HepG2 (cell line): ENCODE measurements around the gene DNAJC21. TPM values are rescaled to one million over a fixed set of nuclear protein-coding genes. Genes with fewer than 3 reads are reported as not detected.

Source experiments
- ATAC-seq: fragments of 200-7000 bp; cut with Tn5 transposase; 3 replicates; pipeline ENCODE4 v1.9.1; 2020; ENCODE audit warnings: mild to moderate bottlenecking, moderate library complexity
- BruUV-seq: library from RNA; stranded (reverse); fragments of 400-500 nt; replicated peaks from 2 replicates; lab custom pipeline; 2021; lab: Mats Ljungman, UMichigan
- CTCF ChIA-PET: fragments of 300-600 bp; formaldehyde crosslinking; extraction: SDS; loops from one replicate; lab custom pipeline; 2021; ENCODE audit warnings: low total read pairs, inconsistent platforms, low intra/inter-chr PET ratio; lab: Yijun Ruan, JAX
- POLR2A ChIA-PET: fragments of 350-600 bp; sonication (Branson Sonifier 250); formaldehyde crosslinking; loops from one replicate; lab custom pipeline; 2020; ENCODE audit warnings: antibody characterized with exemption, inconsistent platforms; lab: Yijun Ruan, JAX
- DNase-seq: peaks from one replicate; pipeline ENCODE4 v3.0.0-alpha.2; 2015; ENCODE audit warnings: low spot score
- FAIRE-seq: peaks from 3 replicates; lab custom pipeline; 2011; peaks lifted over from hg19 to GRCh38; lab: Jason Lieb, UNC
- H2AFZ ChIP-seq: one replicate; pipeline ENCODE4 v1.6.1; 2011; ENCODE audit warnings: low read length, inconsistent platforms
- H3K27ac ChIP-seq: fragments of 300-600 bp; 3 replicates; pipeline ENCODE4 v1.8.0; 2011; ENCODE audit warnings: mixed run types, mild to moderate bottlenecking, mixed read lengths, low read length, inconsistent platforms; ENCODE audit not compliant: insufficient read depth; ENCODE audit errors: extremely low read length
- H3K27me3 ChIP-seq, 2 experiments: fragments of 200-600 bp in 1 of 2; 2 replicates in 1 of 2; 3 replicates in 1 of 2; pipeline versions ENCODE4 v1.6.0 to v1.8.0; 2011; ENCODE audit warnings: low read length in 2 of 2, mild to moderate bottlenecking in 2 of 2, moderate library complexity in 2 of 2, inconsistent platforms in 1 of 2; ENCODE audit not compliant: insufficient read depth in 2 of 2, control insufficient read depth in 1 of 2
- H3K36me3 ChIP-seq, 2 experiments: fragments of 200-600 bp in 1 of 2; replicated peaks in 1 of 2; 2 replicates in 1 of 2; 3 replicates in 1 of 2; pipeline versions ENCODE4 v1.5.1 to v1.8.0; 2011; ENCODE audit warnings: low read length in 2 of 2, inconsistent platforms in 1 of 2; ENCODE audit not compliant: insufficient read depth in 2 of 2, control insufficient read depth in 1 of 2
- H3K4me1 ChIP-seq: 2 replicates; pipeline ENCODE4 v1.5.1; 2012; ENCODE audit warnings: low read length, inconsistent platforms; ENCODE audit not compliant: insufficient read depth
- H3K4me2 ChIP-seq: 2 replicates; pipeline ENCODE4 v1.6.0; 2011; ENCODE audit warnings: low read depth, low read length, inconsistent platforms
- H3K4me3 ChIP-seq, 3 experiments: fragments of 200-600 bp in 1 of 3; sonication (generic), shearing (Covaris generic) in 1 of 3; replicated peaks in 1 of 3; 2 replicates each; pipeline ENCODE4 v1.5.1; 2011 to 2016; ENCODE audit warnings: low read length in 3 of 3, inconsistent platforms in 2 of 3, low read depth in 2 of 3, mild to moderate bottlenecking in 2 of 3, control low read depth in 1 of 3, mixed read lengths in 1 of 3; ENCODE audit not compliant: insufficient read depth in 1 of 3
- H3K79me2 ChIP-seq: one replicate; pipeline ENCODE4 v1.6.1; 2011; ENCODE audit warnings: low read length, inconsistent platforms; ENCODE audit not compliant: insufficient read depth
- H3K9ac ChIP-seq: 2 replicates; pipeline ENCODE4 v1.6.0; 2011; ENCODE audit warnings: mild to moderate bottlenecking, low read depth, low read length, inconsistent platforms; ENCODE audit not compliant: insufficient read depth
- H3K9me3 ChIP-seq: 2 replicates; pipeline ENCODE4 v1.5.1; 2012; ENCODE audit warnings: mild to moderate bottlenecking, low read length
- H4K20me1 ChIP-seq: 2 replicates; pipeline ENCODE4 v1.6.0; 2011; ENCODE audit warnings: inconsistent platforms, mild to moderate bottlenecking, low read length, moderate library complexity; ENCODE audit not compliant: insufficient read depth
- CBX5 ChIP-seq: sonication (generic); formaldehyde crosslinking; IDR thresholded peaks from 2 replicates; pipeline ENCODE4 v1.4.0; 2020; ENCODE audit warnings: missing genetic modification reagents, borderline replicate concordance
- E2F5 ChIP-seq: sonication (generic); formaldehyde crosslinking; conservative IDR thresholded peaks from 2 replicates; pipeline ENCODE4 v1.4.0; 2020; ENCODE audit warnings: missing genetic modification reagents
- POLR2A ChIP-seq, 2 experiments: IDR thresholded peaks; 2 replicates each; pipeline ENCODE4 v1.6.1; 2011; ENCODE audit warnings: low read depth in 2 of 2, low read length in 2 of 2, mild to moderate bottlenecking in 1 of 2, moderate library complexity in 1 of 2; ENCODE audit not compliant: insufficient read depth in 1 of 2
- RCOR2 ChIP-seq: IDR thresholded peaks from 2 replicates; pipeline ENCODE4 v1.6.1; 2016; ENCODE audit warnings: missing biosample characterization, missing genetic modification reagents
- SOX6 ChIP-seq, 2 experiments: fragments of 450-650 bp in 1 of 2; sonication (generic) in 1 of 2; formaldehyde crosslinking in 1 of 2; IDR thresholded peaks; 2 replicates each; pipeline versions ENCODE4 v1.4.0 to v1.6.1; 2017 to 2020; ENCODE audit warnings: antibody characterized with exemption in 1 of 2, mild to moderate bottlenecking in 1 of 2, missing genetic modification reagents in 1 of 2
- TMF1 ChIP-seq: sonication (generic); formaldehyde crosslinking; IDR thresholded peaks from 2 replicates; pipeline ENCODE4 v1.8.1; 2022; ENCODE audit warnings: low read depth, missing genetic modification reagents
- ZNF546 ChIP-seq: sonication (generic); formaldehyde crosslinking; conservative IDR thresholded peaks from 2 replicates; pipeline ENCODE4 v1.8.1; 2023; ENCODE audit warnings: mild to moderate bottlenecking, missing genetic modification reagents
- ZNF781 ChIP-seq: sonication (generic); formaldehyde crosslinking; IDR thresholded peaks from 2 replicates; pipeline ENCODE4 v1.5.1; 2020; ENCODE audit warnings: borderline replicate concordance, mild to moderate bottlenecking, missing genetic modification reagents; ENCODE audit errors: not compliant biosample characterization
- ZNF782 ChIP-seq: sonication (generic); formaldehyde crosslinking; IDR thresholded peaks from 2 replicates; pipeline ENCODE4 v1.4.0; 2020; ENCODE audit warnings: missing genetic modification reagents, mild to moderate bottlenecking, borderline replicate concordance
- WGBS: methylation state at CpG from one replicate; pipeline ENCODE4 v1.1.6; 2017; ENCODE audit warnings: low lambda C conversion rate; 5-methylcytosine and 5-hydroxymethylcytosine counted together
- in situ Hi-C: cut with HindIII; loops from 2 replicates; pipeline ENCODE4 v1.10.0; 2017; ENCODE audit warnings: low pct_unique_long_range_greater_than_20kb; ENCODE audit not compliant: extremely low pct_ligation_motif_present
- intact Hi-C: fragments of 100-400 bp; cut with micrococcal nuclease; formaldehyde crosslinking; loops from one replicate; pipeline ENCODE4 v1.10.0; 2022; ENCODE audit not compliant: unreplicated experiment
- polyA plus RNA-seq, 8 experiments: library from polyadenylated mRNA; depleted of rRNA in 3 of 8; stranded (reverse) in 7 of 8; unstranded in 1 of 8; fragments of >200 nt; fragmentation: Illumina TruSeq in 4 of 8; extraction: Trizol in 4 of 8; gene quantifications; 2 replicates each; pipeline versions ENCODE4 v1.2.1 to v1.2.3, GENCODE V29; 2011 to 2016; ENCODE audit warnings: low read depth in 4 of 8, missing spikeins in 1 of 8, mixed read lengths in 1 of 8; ENCODE audit not compliant: insufficient read depth in 1 of 8
- total RNA-seq, 5 experiments: library from RNA; depleted of rRNA; stranded (reverse); fragments of >200 nt; fragmentation: Illumina TruSeq; extraction: Trizol; gene quantifications; 2 replicates each; pipeline ENCODE4 v1.2.3, GENCODE V29; 2016; ENCODE audit warnings: low read depth in 1 of 5
- TF ChIP-seq, protein P1 (sequence below): sonication (generic); formaldehyde crosslinking; conservative IDR thresholded peaks from 2 replicates; pipeline ENCODE4 v1.4.0; 2020; ENCODE audit warnings: missing genetic modification reagents
- TF ChIP-seq, protein P2 (sequence below): sonication (generic); formaldehyde crosslinking; IDR thresholded peaks from 2 replicates; pipeline ENCODE4 v1.8.1; 2023; ENCODE audit warnings: missing genetic modification reagents, inconsistent platforms, borderline replicate concordance
- TF ChIP-seq, protein P3 (sequence below): sonication (generic); formaldehyde crosslinking; conservative IDR thresholded peaks from 2 replicates; pipeline ENCODE4 v1.8.1; 2023; ENCODE audit warnings: missing genetic modification reagents

DNAJC21 gene
- total and polyA plus RNA-seq, 2 of the 13 experiments (the other 11 are each of a cell fraction or from before 2014, with no cell fraction given): 10.9 to 41.6 TPM

- no peaks in the 10 kb centered on the region; a peak in 1 of 5 replicates for H3K27me3 ChIP-seq
- peaks cover 39% of the 10 kb centered on the region for H3K4me1 ChIP-seq
- peaks cover 4 to 28% of the 10 kb centered on the region in 2 experiments; a peak in 4 of 5 replicates for H3K36me3 ChIP-seq
- WGBS: 0% methylated on average over 29 of the region's 67 CpGs
- H2AFZ ChIP-seq: peak within 1 kb of the TSS; percentile 71
- FAIRE-seq (peak; percentile 55), DNase-seq (peak; percentile 92), ATAC-seq (peak; percentile 99)
- in situ Hi-C loops: no loop called here
- peak within 1 kb of the TSS; percentile 83 to 99 (median 95) for H3K4me3 ChIP-seq
- BruUV-seq: no TSS peak
- intact Hi-C loops: loop anchor here (2.0 to 5.0 kb wide), 3 partner anchors 14 to 906 kb away; partner anchors contain the start of genes AMACR, DNAJC21 and RAI14
- POLR2A ChIA-PET: interaction anchor here (0.7 to 5.4 kb wide), 15 partner anchors 9 to 449 kb away, joined by 3 to 92 read pairs (median 4); partner anchors contain the start of genes DNAJC21, RAI14 and TTC23L
- peak within 1 kb of the TSS; percentile 89 for H3K27ac ChIP-seq
- H4K20me1 ChIP-seq: no peaks in the 10 kb centered on the region; the same call in 1 of the 2 replicates
- H3K9ac ChIP-seq: peak within 1 kb of the TSS; percentile 97
- CTCF ChIA-PET: no interaction called here
- no peaks in the 10 kb centered on the region for H3K9me3 ChIP-seq
- peak within 1 kb of the TSS; percentile 84 for H3K4me2 ChIP-seq
- H3K79me2 ChIP-seq: peaks cover 68% of the 10 kb centered on the region
- TF ChIP-seq, protein P1, sequence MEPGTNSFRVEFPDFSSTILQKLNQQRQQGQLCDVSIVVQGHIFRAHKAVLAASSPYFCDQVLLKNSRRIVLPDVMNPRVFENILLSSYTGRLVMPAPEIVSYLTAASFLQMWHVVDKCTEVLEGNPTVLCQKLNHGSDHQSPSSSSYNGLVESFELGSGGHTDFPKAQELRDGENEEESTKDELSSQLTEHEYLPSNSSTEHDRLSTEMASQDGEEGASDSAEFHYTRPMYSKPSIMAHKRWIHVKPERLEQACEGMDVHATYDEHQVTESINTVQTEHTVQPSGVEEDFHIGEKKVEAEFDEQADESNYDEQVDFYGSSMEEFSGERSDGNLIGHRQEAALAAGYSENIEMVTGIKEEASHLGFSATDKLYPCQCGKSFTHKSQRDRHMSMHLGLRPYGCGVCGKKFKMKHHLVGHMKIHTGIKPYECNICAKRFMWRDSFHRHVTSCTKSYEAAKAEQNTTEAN (CRISPR knock-in tag): peak; percentile 47
- TF ChIP-seq, protein P2, sequence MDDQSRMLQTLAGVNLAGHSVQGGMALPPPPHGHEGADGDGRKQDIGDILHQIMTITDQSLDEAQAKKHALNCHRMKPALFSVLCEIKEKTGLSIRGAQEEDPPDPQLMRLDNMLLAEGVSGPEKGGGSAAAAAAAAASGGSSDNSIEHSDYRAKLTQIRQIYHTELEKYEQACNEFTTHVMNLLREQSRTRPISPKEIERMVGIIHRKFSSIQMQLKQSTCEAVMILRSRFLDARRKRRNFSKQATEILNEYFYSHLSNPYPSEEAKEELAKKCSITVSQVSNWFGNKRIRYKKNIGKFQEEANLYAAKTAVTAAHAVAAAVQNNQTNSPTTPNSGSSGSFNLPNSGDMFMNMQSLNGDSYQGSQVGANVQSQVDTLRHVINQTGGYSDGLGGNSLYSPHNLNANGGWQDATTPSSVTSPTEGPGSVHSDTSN (CRISPR knock-in tag): no peak
- TF ChIP-seq ZNF781 (CRISPR knock-in tag) (peak; percentile 18), ZNF546 (CRISPR knock-in tag) (no peak; the same call in 1 of the 2 replicates), RCOR2 (CRISPR knock-in tag) (no peak), TMF1 (CRISPR knock-in tag) (0 out of 2 replicates have a peak, but pooled peaks have one; percentile 0), CBX5 (CRISPR knock-in tag) (peak; percentile 97; the same call in 1 of the 2 replicates), POLR2A (IDR thresholded peaks at IDR 0.05; ENCODE audit: insufficient read depth in 1 of 2, low read depth in 2 of 2, low read length in 2 of 2) (peak; percentile 80 to 86), SOX6 (IDR thresholded peaks at IDR 0.05) (no peak), SOX6 (CRISPR knock-in tag; IDR thresholded peaks at IDR 0.05) (peak; percentile 77), ZNF782 (CRISPR knock-in tag) (no peak; the same call in 1 of the 2 replicates), E2F5 (CRISPR knock-in tag) (peak; percentile 79)
- TF ChIP-seq, protein P3, sequence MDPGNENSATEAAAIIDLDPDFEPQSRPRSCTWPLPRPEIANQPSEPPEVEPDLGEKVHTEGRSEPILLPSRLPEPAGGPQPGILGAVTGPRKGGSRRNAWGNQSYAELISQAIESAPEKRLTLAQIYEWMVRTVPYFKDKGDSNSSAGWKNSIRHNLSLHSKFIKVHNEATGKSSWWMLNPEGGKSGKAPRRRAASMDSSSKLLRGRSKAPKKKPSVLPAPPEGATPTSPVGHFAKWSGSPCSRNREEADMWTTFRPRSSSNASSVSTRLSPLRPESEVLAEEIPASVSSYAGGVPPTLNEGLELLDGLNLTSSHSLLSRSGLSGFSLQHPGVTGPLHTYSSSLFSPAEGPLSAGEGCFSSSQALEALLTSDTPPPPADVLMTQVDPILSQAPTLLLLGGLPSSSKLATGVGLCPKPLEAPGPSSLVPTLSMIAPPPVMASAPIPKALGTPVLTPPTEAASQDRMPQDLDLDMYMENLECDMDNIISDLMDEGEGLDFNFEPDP (CRISPR knock-in tag): no peak
Observed at GRCh38 chr5:34915139-34915855, 14.1 kb upstream of the DNAJC21 start, which contains the start of the genes BRIX1 and RAD1. TSS of gene BRIX1 (plus strand) at chr5:34915711. CDS start at chr5:34915739, 28 bp downstream. TSS of gene RAD1 (minus strand) at chr5:34915504. CDS start at chr5:34914892, 612 bp downstream.
